Small intestine (tissue), 7 donors: ENCODE results near the gene C10orf67. TPM values are rescaled to one million over a fixed set of nuclear protein-coding genes. Genes with fewer than 3 reads are reported as not detected.

Source experiments
- DNase-seq, 2 donors: peaks; one replicate each; pipeline versions ENCODE4 v3.0.0 to v3.0.0-alpha.2; 2013
- FAIRE-seq: peaks from 2 replicates; lab custom pipeline; 2012; peaks lifted over from hg19 to GRCh38; lab: Jason Lieb, UNC
- H3K27ac ChIP-seq, 3 donors: one replicate each; pipeline ENCODE4 v1.5.1; 2013; ENCODE audit warnings: low read length in 2 of 3, mild to moderate bottlenecking in 2 of 3, control low read depth in 1 of 3, inconsistent platforms in 1 of 3, low read depth in 1 of 3, moderate library complexity in 1 of 3
- H3K27me3 ChIP-seq, 3 donors: one replicate each; pipeline ENCODE4 v1.6.1; 2013; ENCODE audit warnings: low read length in 3 of 3, inconsistent platforms in 1 of 3; ENCODE audit not compliant: control insufficient read depth in 3 of 3, insufficient read depth in 3 of 3
- H3K36me3 ChIP-seq, 3 donors: one replicate each; pipeline ENCODE4 v1.6.1; 2013; ENCODE audit warnings: low read length in 3 of 3, inconsistent platforms in 1 of 3, low read depth in 1 of 3, mild to moderate bottlenecking in 1 of 3, moderate library complexity in 1 of 3; ENCODE audit not compliant: control insufficient read depth in 3 of 3, insufficient read depth in 2 of 3
- H3K4me1 ChIP-seq, 3 donors: one replicate each; pipeline ENCODE4 v1.6.1; 2013; ENCODE audit warnings: low read length in 2 of 3, inconsistent platforms in 1 of 3, low read depth in 1 of 3, mild to moderate bottlenecking in 1 of 3, moderate library complexity in 1 of 3; ENCODE audit not compliant: control insufficient read depth in 3 of 3, insufficient read depth in 2 of 3
- H3K4me3 ChIP-seq, 3 donors: one replicate each; pipeline ENCODE4 v1.5.1; 2013; ENCODE audit warnings: low read length in 3 of 3, control low read depth in 1 of 3, inconsistent platforms in 1 of 3, low read depth in 1 of 3, mild to moderate bottlenecking in 1 of 3, moderate library complexity in 1 of 3
- H3K9me3 ChIP-seq, 2 donors: one replicate each; pipeline ENCODE4 v1.6.1; 2013; ENCODE audit warnings: low read depth in 1 of 2, low read length in 1 of 2; ENCODE audit not compliant: control insufficient read depth in 2 of 2, insufficient read depth in 1 of 2
- WGBS, 3 donors: extraction: QIAGEN DNeasy Blood & Tissue Kit; methylation state at CpG; one replicate each; pipeline ENCODE4 v1.1.7; 2013; 5-methylcytosine and 5-hydroxymethylcytosine counted together
- polyA plus RNA-seq, 4 donors: library from polyadenylated mRNA; stranded (reverse) in 3 of 4; unstranded in 1 of 4; fragments of 200-250 nt in 3 of 4; fragments of 120-200 nt in 1 of 4; gene quantifications; one replicate each; pipeline versions ENCODE4 v1.2.1 to v1.2.3, GENCODE V29; 2013
- donor health status: healthy with polysubstance abuse.
- donor health status: control.
- donor health status: control.
- donor health status: Bipolar disorder and iron deficiency.
- donor health status: healthy.

Gene C10orf67
- polyA plus RNA-seq, 4 donors: 0.07 to 0.10 TPM; not detected in 2

GRCh38 chr10:23198940-23199767 is 145.4 kb downstream of the C10orf67 start:
- H3K9me3 ChIP-seq: peaks cover 0 to 3% of the 10 kb centered on the region in 2 donors
- DNase-seq (peak in 1 of 2 donors; percentile 18), FAIRE-seq (no peak)
- no peak overlapping the region for H3K27ac ChIP-seq
- H3K27me3 ChIP-seq: peaks cover 28 to 98% (median 54%) of the 10 kb centered on the region in 3 donors
- H3K4me3 ChIP-seq: no peak overlapping the region
- 2 to 7% (median 4%) methylated on average over 52 to 60 of the region's 60 CpGs for WGBS, 3 donors
- no peaks in the 10 kb centered on the region for H3K36me3 ChIP-seq
- no peaks in the 10 kb centered on the region for H3K4me1 ChIP-seq

GRCh38 chr10:23198610-23198939 is 146.0 kb downstream of the C10orf67 start:
- H3K36me3 ChIP-seq: no peaks in the 10 kb centered on the region
- H3K9me3 ChIP-seq: peaks cover 0 to 3% of the 10 kb centered on the region in 2 donors
- H3K4me3 ChIP-seq: no peak overlapping the region
- 3 to 9% (median 4%) methylated on average over 13 of the region's 13 CpGs for WGBS, 3 donors
- H3K4me1 ChIP-seq: no peaks in the 10 kb centered on the region
- FAIRE-seq: no peak
- H3K27me3 ChIP-seq: peaks cover 28 to 97% (median 49%) of the 10 kb centered on the region in 3 donors
- H3K27ac ChIP-seq: no peak overlapping the region
- DNase-seq: no peak

GRCh38 chr10:23197416-23197861 is 147.2 kb downstream of the C10orf67 start:
- 4 to 6% (median 5%) methylated on average over 12 of the region's 12 CpGs for WGBS, 3 donors

GRCh38 chr10:23196915-23197314 is 147.7 kb downstream of the C10orf67 start:
- WGBS, 3 donors: 8 to 12% (median 11%) methylated on average over 3 of the region's 3 CpGs
- FAIRE-seq (no peak), DNase-seq (no peak)
- Histone ChIP-seq H3K4me3 (no peak overlapping the region), H3K27ac (no peak overlapping the region), H3K36me3 (no peaks in the 10 kb centered on the region), H3K27me3 (peaks cover 40 to 91% (median 50%) of the 10 kb centered on the region in 3 donors), H3K4me1 (no peaks in the 10 kb centered on the region), H3K9me3 (peaks cover 0 to 3% of the 10 kb centered on the region in 2 donors)

More at GRCh38 chr10:23197416-23197861, 147.2 kb downstream of the C10orf67 start:
- Histone ChIP-seq H3K4me1 (no peaks in the 10 kb centered on the region), H3K4me3 (no peak overlapping the region), H3K9me3 (peaks cover 0 to 3% of the 10 kb centered on the region in 2 donors), H3K27ac (no peak overlapping the region), H3K36me3 (no peaks in the 10 kb centered on the region), H3K27me3 (peaks cover 36 to 94% (median 49%) of the 10 kb centered on the region in 3 donors)
- no peak for FAIRE-seq
- no peak for DNase-seq

- DNase-seq (no peak), FAIRE-seq (no peak)
- Histone ChIP-seq H3K27me3 (peaks cover 46 to 90% (median 56%) of the 10 kb centered on the region in 3 donors), H3K4me3 (no peak overlapping the region), H3K4me1 (no peaks in the 10 kb centered on the region), H3K27ac (no peak overlapping the region), H3K9me3 (peaks cover 0 to 3% of the 10 kb centered on the region in 2 donors), H3K36me3 (no peaks in the 10 kb centered on the region)
- 6 to 11% (median 9%) methylated on average over 13 of the region's 13 CpGs for WGBS, 3 donors
Measured at GRCh38 chr10:23195846-23196600, 148.6 kb downstream of the C10orf67 start.

- no peak overlapping the region for H3K4me3 ChIP-seq
- no peaks in the 10 kb centered on the region for H3K36me3 ChIP-seq
- no peaks in the 10 kb centered on the region for H3K4me1 ChIP-seq
- peaks cover 46 to 90% (median 57%) of the 10 kb centered on the region in 3 donors for H3K27me3 ChIP-seq
- FAIRE-seq (no peak), DNase-seq (no peak)
- no peak overlapping the region for H3K27ac ChIP-seq
- peaks cover 0 to 3% of the 10 kb centered on the region in 2 donors for H3K9me3 ChIP-seq
- WGBS, 3 donors: 5 to 14% (median 9%) methylated on average over 64 to 70 of the region's 70 CpGs
Measured at GRCh38 chr10:23194966-23195845, 149.4 kb downstream of the C10orf67 start.

- H3K36me3 ChIP-seq: no peaks in the 10 kb centered on the region
- H3K27me3 ChIP-seq: peaks cover 46 to 90% (median 56%) of the 10 kb centered on the region in 3 donors
- peaks cover 0 to 3% of the 10 kb centered on the region in 2 donors for H3K9me3 ChIP-seq
- WGBS, 3 donors: 15 to 28% (median 18%) methylated on average over 13 of the region's 13 CpGs
- H3K27ac ChIP-seq: no peak overlapping the region
- no peak overlapping the region for H3K4me3 ChIP-seq
- no peak for FAIRE-seq
- no peak for DNase-seq
- H3K4me1 ChIP-seq: no peaks in the 10 kb centered on the region
Measured at GRCh38 chr10:23194471-23194965, 150.1 kb downstream of the C10orf67 start.
